ENCODE data around the gene BRMS1. TPM values are rescaled to one million over a fixed set of nuclear protein-coding genes. Genes with fewer than 3 reads are reported as not detected.

BRMS1 gene
- total and polyA plus RNA-seq, 10 of the 15 experiments (the other 5 are each of a cell fraction or from before 2014, with no cell fraction given): 2.1 to 85.3 (median 48.5) TPM

DNA sequence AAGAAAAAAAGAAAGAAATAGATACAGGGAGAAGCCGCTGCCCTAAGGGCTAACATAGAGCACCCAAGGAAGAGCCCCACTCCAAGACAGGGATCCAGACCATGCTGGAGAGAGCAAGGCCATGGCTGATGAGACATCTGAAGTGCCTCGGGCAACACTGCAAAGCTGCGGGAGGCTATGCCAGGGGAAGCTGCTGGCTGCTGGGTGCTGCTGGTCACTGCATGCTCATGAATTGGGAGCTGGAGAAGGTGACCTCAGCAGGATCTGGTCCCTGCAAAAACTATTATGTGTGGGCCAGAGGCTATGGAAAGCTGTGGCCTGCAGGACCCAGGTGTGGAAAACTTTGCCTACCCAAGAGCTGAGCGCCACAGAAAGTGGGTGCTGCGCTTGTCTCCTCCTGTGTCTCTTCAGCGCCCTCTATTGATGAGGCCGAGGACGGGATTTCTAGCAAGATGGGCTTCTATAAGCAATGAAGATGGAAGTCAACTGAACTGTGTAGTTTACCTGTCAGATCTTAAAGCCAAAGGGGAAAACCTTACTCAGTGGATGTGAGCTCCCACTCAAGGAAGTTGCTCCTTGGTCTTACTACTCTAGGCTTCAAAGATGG, 44.0 kb upstream of the BRMS1 start:
- ATAC-seq (peak; percentile 90), FAIRE-seq (peak; percentile 72), DNase-seq (ENCODE audit: low read depth, low spot score) (no peak)
- Histone ChIP-seq H3K36me3 (ENCODE audit: control insufficient read depth in 2 of 2, insufficient read depth in 2 of 2, low read length in 1 of 2) (no peaks in the 10 kb centered on the region), H3K79me2 (ENCODE audit: control insufficient read depth, insufficient read depth, low read length) (no peaks in the 10 kb centered on the region), H3K4me1 (ENCODE audit: control insufficient read depth, insufficient read depth, low read length) (peaks cover 2% of the 10 kb centered on the region; the same call in 1 of the 2 replicates), H3K27ac (ENCODE audit: control insufficient read depth, insufficient read depth) (no peak overlapping the region), H4K20me1 (ENCODE audit: control insufficient read depth, insufficient read depth) (no peaks in the 10 kb centered on the region), H3K4me3 (no peak overlapping the region), H2AFZ (ENCODE audit: control insufficient read depth, low read depth, low read length) (no peak overlapping the region), H3K9me3 (replicated peaks; ENCODE audit: control insufficient read depth, insufficient read depth, low read length) (no peaks in the 10 kb centered on the region), H3K27me3 (replicated peaks in 1 of 2; ENCODE audit: control insufficient read depth in 2 of 2, insufficient read depth in 2 of 2, low read length in 1 of 2) (no peaks in the 10 kb centered on the region), H3K4me2 (ENCODE audit: control insufficient read depth, insufficient read depth) (no peak overlapping the region), H3K9ac (ENCODE audit: control insufficient read depth, insufficient read depth, low read length) (no peak overlapping the region)
- RAD21 ChIA-PET (ENCODE audit: unreplicated experiment): interaction anchor here (0.8 to 2.4 kb wide), 9 partner anchors 9 to 167 kb away, joined by 3 to 34 read pairs (median 5); partner anchors contain the start of gene BRMS1
- intact Hi-C loops (cut with micrococcal nuclease; ENCODE audit: unreplicated experiment) (loop anchor here (2.0 kb wide), 1 partner anchor 78 kb away; no protein-coding TSS in a partner anchor), in situ Hi-C loops (cut with MboI) (no loop called here)
- SMC1A ChIA-PET (ENCODE audit: uncharacterized antibody, unreplicated experiment): interaction anchor here (0.9 to 3.8 kb wide), 11 partner anchors 11 to 289 kb away, joined by 3 to 27 read pairs (median 3); partner anchors contain the start of genes MRPL11 and RBM4B
- POLR2A ChIA-PET: interaction anchor here (0.5 to 1.8 kb wide), 4 partner anchors 12 to 181 kb away, joined by 3 to 5 read pairs (median 4); partner anchors contain the start of gene SLC29A2
- CTCF ChIA-PET: interaction anchor here (0.5 to 9.0 kb wide), 38 partner anchors 9 to 453 kb away, joined by 3 to 166 read pairs (median 5); partner anchors contain the start of genes B4GAT1, BBS1, BRMS1 and DPP3
- WGBS (ENCODE audit: insufficient coverage, insufficient replicate concordance, low lambda C conversion rate, missing lambda C conversion rate): 29% methylated on average over 8 of the region's 8 CpGs
- TF ChIP-seq E4F1 (IDR thresholded peaks at IDR 0.05; ENCODE audit: borderline replicate concordance, partially characterized antibody) (no peak), CTCF (IDR thresholded peaks at IDR 0.05 in 2 of 3, conservative IDR thresholded peaks at IDR 0.05 in 1 of 3; ENCODE audit: control insufficient read depth in 2 of 3, extremely low read depth in 1 of 3, insufficient read depth in 1 of 3, low read depth in 3 of 3, low read length in 3 of 3) (peak; percentile 81 to 90 (median 88)), ZNF592 (IDR thresholded peaks at IDR 0.05) (0 out of 2 replicates have a peak, but pooled peaks have one; percentile 22), RAD21 (IDR thresholded peaks at IDR 0.05; ENCODE audit: insufficient read depth, low read depth, low read length) (peak; percentile 63), YY1 (IDR thresholded peaks at IDR 0.05; ENCODE audit: low read depth, low read length) (0 out of 2 replicates have a peak, but pooled peaks have one; percentile 36), POLR2A (IDR thresholded peaks at IDR 0.05; ENCODE audit: low read depth, low read length) (no peak), CREB1 (IDR thresholded peaks at IDR 0.05; ENCODE audit: low read depth) (0 out of 2 replicates have a peak, but pooled peaks have one; percentile 16), NKRF (conservative IDR thresholded peaks at IDR 0.05) (0 out of 2 replicates have a peak, but pooled peaks have one; percentile 17), SMC3 (IDR thresholded peaks at IDR 0.05; ENCODE audit: borderline replicate concordance, low read length) (peak; percentile 36; the same call in 1 of the 2 replicates)
- no TSS peak for BruUV-seq (replicated peaks)

Measured in GM12878 (cell line).